Left lung (tissue), 10 donors: ENCODE measurements around the gene BAG1. TPM values are rescaled to one million over a fixed set of nuclear protein-coding genes. Genes with fewer than 3 reads are reported as not detected.
A peak's percentile ranks its signal among the peaks of the same experiment; 100 is the strongest.

Experiments
- ATAC-seq: fragments of 200-7000 bp; cut with Tn5 transposase; one replicate; pipeline ENCODE4 v1.9.1; 2020; ENCODE audit warnings: moderate library complexity
- DNase-seq, 4 donors: peaks; one replicate each; pipeline ENCODE4 v3.0.0-alpha.2; 2013 to 2020
- H3K27ac ChIP-seq, 2 donors: fragments of 200-600 bp; sonication (generic) in 1 of 2; one replicate each; pipeline versions ENCODE4 v1.5.0 to v1.8.0; 2020 to 2021
- H3K27me3 ChIP-seq, 2 donors: fragments of 200-600 bp; sonication (generic) in 1 of 2; one replicate each; pipeline versions ENCODE4 v1.5.0 to v1.8.0; 2020 to 2021
- H3K36me3 ChIP-seq, 2 donors: fragments of 200-600 bp; sonication (generic) in 1 of 2; one replicate each; pipeline versions ENCODE4 v1.5.0 to v1.8.0; 2020 to 2021
- H3K4me1 ChIP-seq, 2 donors: fragments of 200-600 bp; one replicate each; pipeline ENCODE4 v1.8.0; 2021
- H3K4me3 ChIP-seq, 2 donors: fragments of 200-600 bp; sonication (generic) in 1 of 2; one replicate each; pipeline versions ENCODE4 v1.5.0 to v1.8.0; 2020 to 2021; ENCODE audit warnings: mild to moderate bottlenecking in 1 of 2
- H3K9me3 ChIP-seq, 2 donors: fragments of 200-600 bp; sonication (generic) in 1 of 2; one replicate each; pipeline versions ENCODE4 v1.5.0 to v1.8.0; 2020 to 2021
- intact Hi-C, 2 donors: fragments of 100-400 bp; cut with DNase I; formaldehyde crosslinking; loops; one replicate each; pipeline versions ENCODE4 v1.11.2 to v1.14.2; 2022
- polyA plus RNA-seq, 6 donors: library from polyadenylated mRNA; unstranded; fragments of 120-200 nt; gene quantifications; one replicate each; pipeline ENCODE4 v1.2.1, GENCODE V29; 2013; ENCODE audit not compliant: insufficient read length in 6 of 6
- total RNA-seq, 2 donors: library from RNA; stranded (reverse); fragmentation: NEBNext Ultra II Directional; extraction: Animal tissue kit (Norgen Biotek cat#: 25700); gene quantifications; one replicate each; pipeline ENCODE4 v1.2.1, GENCODE V29; 2021
- TF ChIP-seq, protein P1 (sequence below), 2 donors: fragments of 200-600 bp; sonication (generic) in 1 of 2; IDR thresholded peaks; one replicate each; pipeline versions ENCODE4 v1.5.0 to v1.8.0; 2021; ENCODE audit warnings: antibody characterized with exemption in 2 of 2
- donor health status: DM: no; HTN: yes; CAD: no.
- donor health status: DM: no; HTN: no; CAD: no.

Gene BAG1
- total and polyA plus RNA-seq, 8 donors, result 52.3 to 111 (median 58.1) TPM

DNA sequence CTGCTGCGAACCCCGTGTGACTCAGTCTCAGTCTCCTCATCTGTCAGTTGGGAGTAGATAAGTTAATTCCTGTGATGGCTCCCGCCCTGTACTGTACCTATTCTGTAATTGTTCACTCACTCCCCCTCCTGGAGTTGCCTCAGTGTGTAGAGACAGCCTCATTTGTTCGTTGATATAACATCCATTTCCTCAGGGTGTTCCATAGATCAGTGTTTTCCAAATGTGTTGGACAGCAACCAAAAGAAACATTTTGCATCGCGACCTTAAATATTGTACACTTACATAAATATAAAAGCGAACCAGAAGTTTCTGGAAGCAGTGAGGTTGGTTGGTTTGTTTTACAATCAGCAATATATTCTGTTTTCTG lies 26.5 kb upstream of the BAG1 start:
- peaks cover 0 to 31% of the 10 kb centered on the region in 2 donors for H3K36me3 ChIP-seq
- H3K27ac ChIP-seq, result peak overlapping the region; percentile 99 to 100
- intact Hi-C loops, result no loop called here
- no peaks in the 10 kb centered on the region for H3K27me3 ChIP-seq
- ATAC-seq, result no peak
- TF ChIP-seq, protein P1, sequence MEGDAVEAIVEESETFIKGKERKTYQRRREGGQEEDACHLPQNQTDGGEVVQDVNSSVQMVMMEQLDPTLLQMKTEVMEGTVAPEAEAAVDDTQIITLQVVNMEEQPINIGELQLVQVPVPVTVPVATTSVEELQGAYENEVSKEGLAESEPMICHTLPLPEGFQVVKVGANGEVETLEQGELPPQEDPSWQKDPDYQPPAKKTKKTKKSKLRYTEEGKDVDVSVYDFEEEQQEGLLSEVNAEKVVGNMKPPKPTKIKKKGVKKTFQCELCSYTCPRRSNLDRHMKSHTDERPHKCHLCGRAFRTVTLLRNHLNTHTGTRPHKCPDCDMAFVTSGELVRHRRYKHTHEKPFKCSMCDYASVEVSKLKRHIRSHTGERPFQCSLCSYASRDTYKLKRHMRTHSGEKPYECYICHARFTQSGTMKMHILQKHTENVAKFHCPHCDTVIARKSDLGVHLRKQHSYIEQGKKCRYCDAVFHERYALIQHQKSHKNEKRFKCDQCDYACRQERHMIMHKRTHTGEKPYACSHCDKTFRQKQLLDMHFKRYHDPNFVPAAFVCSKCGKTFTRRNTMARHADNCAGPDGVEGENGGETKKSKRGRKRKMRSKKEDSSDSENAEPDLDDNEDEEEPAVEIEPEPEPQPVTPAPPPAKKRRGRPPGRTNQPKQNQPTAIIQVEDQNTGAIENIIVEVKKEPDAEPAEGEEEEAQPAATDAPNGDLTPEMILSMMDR (IDR thresholded peaks at IDR 0.05), result no peak
- DNase-seq, result no peak
- H3K9me3 ChIP-seq, result no peaks in the 10 kb centered on the region
- H3K4me3 ChIP-seq, result peak overlapping the region; percentile 83 to 87
- H3K4me1 ChIP-seq, result peaks cover 0 to 63% of the 10 kb centered on the region in 2 donors

DNA sequence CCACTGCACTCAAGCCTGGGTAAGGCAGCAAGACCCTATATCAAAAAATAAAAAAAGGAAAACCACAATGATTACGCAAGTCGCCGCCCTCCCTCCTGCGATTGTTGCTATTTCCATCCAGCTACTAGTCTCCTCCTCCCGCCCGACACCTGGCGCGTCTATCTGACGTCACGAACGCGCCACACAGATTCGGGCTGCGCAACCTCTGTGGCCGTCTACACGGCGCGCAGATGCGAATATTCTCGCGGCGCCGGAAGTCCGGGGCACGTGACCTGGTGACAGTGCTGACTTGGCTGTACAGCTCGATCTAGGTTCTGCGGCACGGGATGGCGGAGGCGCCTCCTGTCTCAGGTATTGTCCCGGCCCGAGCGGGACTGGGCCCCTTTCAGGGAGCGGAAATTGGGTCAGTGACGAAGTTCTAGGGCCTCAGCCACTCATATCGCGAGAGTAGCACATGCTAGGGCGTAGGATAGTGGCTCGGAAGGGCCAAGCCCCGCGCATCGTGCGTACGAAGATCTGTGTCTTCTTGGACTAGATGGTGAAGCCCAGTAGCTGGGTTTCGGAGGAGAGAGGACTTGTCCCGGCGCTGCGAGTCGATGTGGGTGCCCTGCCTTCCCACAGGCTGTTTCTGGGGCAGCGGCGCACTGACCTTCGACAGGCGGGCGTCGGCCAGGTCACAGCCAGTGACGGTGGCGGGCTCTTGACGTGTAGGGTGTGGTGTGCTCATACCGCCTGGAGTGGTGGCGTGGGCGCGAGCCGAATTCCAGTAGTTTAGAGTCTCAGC lies 25.9 kb upstream of the BAG1 start, which contains the start of gene NFX1:
Gene NFX1 (plus strand): TSS at position 270 of the 784 bp plus-strand sequence. CDS start 57 bp downstream, at position 327.
- intact Hi-C loops, result no loop called here
- H3K4me3 ChIP-seq, result peak within 1 kb of the TSS; percentile 83 to 87
- no peaks in the 10 kb centered on the region for H3K27me3 ChIP-seq
- DNase-seq, result peak; percentile 98 to 100 (median 99)
- TF ChIP-seq, protein P1 (IDR thresholded peaks at IDR 0.05), result no peak
- H3K9me3 ChIP-seq, result no peaks in the 10 kb centered on the region
- H3K36me3 ChIP-seq, result peaks cover 0 to 25% of the 10 kb centered on the region in 2 donors
- peaks cover 0 to 57% of the 10 kb centered on the region in 2 donors for H3K4me1 ChIP-seq
- ATAC-seq, result peak; percentile 92
- peak within 1 kb of the TSS; percentile 99 to 100 for H3K27ac ChIP-seq

DNA sequence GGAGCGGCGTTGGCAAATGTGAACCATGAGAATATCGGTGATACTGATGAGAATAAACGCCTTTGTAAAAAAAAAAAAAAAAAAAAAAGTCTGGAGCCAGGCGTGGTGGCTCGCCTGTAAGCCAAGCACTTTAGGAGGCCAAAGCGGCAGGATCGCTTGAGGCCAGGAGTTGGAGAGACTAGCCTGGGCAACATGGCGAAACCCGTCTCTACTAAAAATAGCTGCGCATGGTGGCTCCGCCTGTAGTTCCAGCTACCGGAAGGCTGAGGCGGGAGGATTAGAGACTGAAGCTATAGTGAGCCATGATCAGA lies 25.4 kb upstream of the BAG1 start:
- Histone ChIP-seq H3K27me3 (no peaks in the 10 kb centered on the region), H3K4me3 (peak overlapping the region; percentile 83 to 87), H3K9me3 (no peaks in the 10 kb centered on the region), H3K4me1 (peaks cover 0 to 52% of the 10 kb centered on the region in 2 donors), H3K36me3 (peaks cover 0 to 20% of the 10 kb centered on the region in 2 donors), H3K27ac (peak overlapping the region; percentile 99 to 100)
- TF ChIP-seq, protein P1 (IDR thresholded peaks at IDR 0.05), result no peak
- intact Hi-C loops, result no loop called here
- DNase-seq, result no peak
- ATAC-seq, result peak; percentile 37

DNA sequence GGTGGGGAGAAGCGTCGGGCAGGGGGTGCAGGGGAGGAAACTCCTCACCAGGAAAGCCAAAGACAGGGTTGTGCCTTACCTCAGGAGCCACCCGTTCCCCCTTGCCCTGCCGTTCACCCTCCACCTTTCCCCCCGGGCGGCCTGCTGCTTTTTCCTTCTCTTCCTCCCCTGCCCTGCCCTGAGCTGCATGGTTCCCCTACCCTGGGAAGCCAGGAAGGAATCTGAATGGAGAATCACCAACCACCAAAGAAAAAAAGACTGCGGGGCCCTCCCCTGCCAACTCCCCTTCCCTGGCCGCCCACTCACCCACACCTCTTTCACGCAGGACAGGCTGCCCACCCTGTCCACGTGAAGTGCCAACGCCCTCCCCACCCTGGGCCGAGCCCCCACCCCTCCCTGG lies 25.0 kb upstream of the BAG1 start:
- Histone ChIP-seq H3K36me3 (peaks cover 0 to 16% of the 10 kb centered on the region in 2 donors), H3K4me1 (peaks cover 0 to 51% of the 10 kb centered on the region in 2 donors), H3K9me3 (no peaks in the 10 kb centered on the region), H3K4me3 (peak overlapping the region; percentile 83 to 87), H3K27ac (peak overlapping the region; percentile 99 to 100), H3K27me3 (no peaks in the 10 kb centered on the region)
- TF ChIP-seq, protein P1 (IDR thresholded peaks at IDR 0.05), result no peak
- intact Hi-C loops, result no loop called here
- DNase-seq (peak in 1 of 4 donors; percentile 33), ATAC-seq (peak; percentile 2)

DNA sequence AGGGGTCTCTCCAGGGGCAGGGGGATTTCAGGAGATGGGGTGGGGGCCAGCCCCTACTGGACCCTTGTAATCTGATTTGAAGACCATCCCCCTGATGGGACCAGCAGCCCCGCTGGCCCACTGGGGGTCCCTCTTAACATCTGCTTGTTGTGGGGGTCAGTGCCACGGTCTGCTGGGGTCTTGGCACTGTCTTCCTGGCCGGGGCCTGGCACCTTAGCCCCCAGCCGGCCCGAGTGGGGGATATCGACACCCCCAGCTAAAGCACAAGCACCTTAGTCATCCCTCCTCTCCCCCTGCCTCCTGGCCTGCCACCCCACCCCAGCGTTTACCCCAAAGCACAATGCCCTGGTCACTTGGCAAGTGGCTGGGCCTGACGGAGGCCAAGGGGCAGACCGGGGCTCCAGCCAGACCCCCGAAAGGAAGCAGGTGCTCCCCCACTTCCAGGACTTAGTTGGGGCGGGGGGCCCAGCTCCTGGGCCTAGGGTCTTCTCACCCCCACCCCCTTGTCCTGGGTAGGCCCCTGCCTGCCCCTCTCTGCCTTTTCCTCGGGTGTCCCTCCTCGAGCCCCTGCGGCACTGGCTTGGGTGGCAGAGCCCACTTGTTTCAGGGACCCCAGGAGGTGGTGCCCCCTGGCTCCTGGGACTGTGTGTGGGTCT lies 24.4 kb upstream of the BAG1 start:
- TF ChIP-seq, protein P1 (IDR thresholded peaks at IDR 0.05), result no peak
- H3K4me1 ChIP-seq, result peaks cover 0 to 51% of the 10 kb centered on the region in 2 donors
- intact Hi-C loops, result no loop called here

More for the DNA sequence above, 24.4 kb upstream of the BAG1 start:
- Histone ChIP-seq H3K27me3 (no peaks in the 10 kb centered on the region), H3K9me3 (no peaks in the 10 kb centered on the region), H3K27ac (peak overlapping the region; percentile 99 to 100), H3K4me3 (no peak overlapping the region), H3K36me3 (peaks cover 0 to 17% of the 10 kb centered on the region in 2 donors)
- ATAC-seq, result no peak
- peak in 2 of 4 donors; percentile 35 to 78 for DNase-seq
